Natural killer cell (primary cell): Measurements from ENCODE around the gene STEAP2. TPM values are rescaled to one million over a fixed set of nuclear protein-coding genes. Genes with fewer than 3 reads are reported as not detected.
"Not testable (repeated sequence)": the region's sequence is repeated elsewhere in the genome, so short reads cannot be mapped to it uniquely, and the experiment has no call there.

ENCODE experiments used
- ATAC-seq, 3 donors: fragments of 150-1000 bp in 2 of 3; fragments of 200-7000 bp in 1 of 3; cut with Tn5 transposase; 1 replicate in 1 of 3; 2 replicates in 2 of 3; pipeline ENCODE4 v1.10.0; 2021; ENCODE audit warnings: mild to moderate bottlenecking in 2 of 3, moderate library complexity in 2 of 3
- DNase-seq, 2 donors: peaks; one replicate each; pipeline versions ENCODE4 v3.0.0 to v3.0.0-alpha.2; 2013 to 2021; ENCODE audit warnings: mixed read lengths in 1 of 2
- H3K27ac ChIP-seq: one replicate; pipeline ENCODE4 v1.5.1; 2013; ENCODE audit warnings: mild to moderate bottlenecking, low read length
- H3K27me3 ChIP-seq: one replicate; pipeline ENCODE4 v1.6.1; 2013; ENCODE audit warnings: low read length; ENCODE audit not compliant: control insufficient read depth, insufficient read depth
- H3K36me3 ChIP-seq: one replicate; pipeline ENCODE4 v1.6.1; 2013; ENCODE audit warnings: low read length; ENCODE audit not compliant: control insufficient read depth, insufficient read depth
- H3K4me1 ChIP-seq: one replicate; pipeline ENCODE4 v1.6.1; 2013; ENCODE audit warnings: low read length; ENCODE audit not compliant: control insufficient read depth, insufficient read depth
- H3K4me3 ChIP-seq: one replicate; pipeline ENCODE4 v1.5.1; 2013; ENCODE audit warnings: low read length
- H3K9me3 ChIP-seq: one replicate; pipeline ENCODE4 v1.6.1; 2013; ENCODE audit warnings: low read length; ENCODE audit not compliant: control insufficient read depth, insufficient read depth
- H3K27ac Mint-ChIP-seq, 2 donors: one replicate each; pipeline ENCODE4 v1.8.0; 2022; ENCODE audit warnings: mild to moderate bottlenecking in 2 of 2, mixed read lengths in 2 of 2, moderate library complexity in 1 of 2
- H3K27me3 Mint-ChIP-seq, 2 donors: one replicate each; pipeline ENCODE4 v1.8.0; 2022; ENCODE audit warnings: low read depth in 2 of 2, mixed read lengths in 2 of 2
- H3K36me3 Mint-ChIP-seq: one replicate; pipeline ENCODE4 v1.8.0; 2022; ENCODE audit warnings: mixed read lengths
- H3K4me1 Mint-ChIP-seq, 2 donors: one replicate each; pipeline ENCODE4 v1.8.0; 2022; ENCODE audit warnings: mixed read lengths in 2 of 2
- H3K4me3 Mint-ChIP-seq: one replicate; pipeline ENCODE4 v1.8.0; 2022; ENCODE audit warnings: mild to moderate bottlenecking, moderate library complexity, mixed read lengths
- H3K9me3 Mint-ChIP-seq, 2 donors: one replicate each; pipeline ENCODE4 v1.8.0; 2022; ENCODE audit warnings: mixed read lengths in 2 of 2
- CTCF ChIP-seq: fragments of 200-600 bp; IDR thresholded peaks from one replicate; pipeline ENCODE4 v1.8.0; 2022; ENCODE audit warnings: antibody characterized with exemption
- WGBS: methylation state at CpG from one replicate; pipeline ENCODE4 v1.1.7; 2013; ENCODE audit warnings: missing lambda C conversion rate; ENCODE audit not compliant: insufficient coverage; 5-methylcytosine and 5-hydroxymethylcytosine counted together
- intact Hi-C: fragments of 100-400 bp; cut with micrococcal nuclease; formaldehyde crosslinking; loops from one replicate; pipeline ENCODE4 v1.14.2; 2022
- total RNA-seq, 4 donors: library from RNA; stranded (reverse); fragments of 120-200 nt in 1 of 4; gene quantifications; one replicate each; pipeline versions ENCODE4 v1.2.3 to v1.2.4, GENCODE V29; 2013 to 2022

The STEAP2 gene
- total RNA-seq, 3 donors from 2014 or later (not counting 1 experiment from before 2014, with no cell fraction given) = 0.05 to 0.16 TPM; not detected in 1

GRCh38 chr7:90178679-90179278 is 32.8 kb upstream of the STEAP2 start:
- Mint-ChIP-seq H3K9me3 (no peaks in the 10 kb centered on the region), H3K4me1 (peaks cover 9 to 10% of the 10 kb centered on the region in 2 donors), H3K27me3 (no peaks in the 10 kb centered on the region), H3K27ac (peak overlapping the region; percentile 15 to 79), H3K36me3 (no peaks in the 10 kb centered on the region), H3K4me3 (no peak overlapping the region)
- Histone ChIP-seq H3K4me1 (peaks cover 4% of the 10 kb centered on the region), H3K9me3 (no peaks in the 10 kb centered on the region), H3K27me3 (no peaks in the 10 kb centered on the region), H3K36me3 (no peaks in the 10 kb centered on the region), H3K27ac (no peak overlapping the region), H3K4me3 (no peak overlapping the region)
- no peak for TF ChIP-seq CTCF
- intact Hi-C loops = no loop called here
- peak; percentile 75 to 94 (median 90) for ATAC-seq
- peak in 1 of 2 donors; percentile 13 for DNase-seq
- 78% methylated on average over 6 of the region's 6 CpGs for WGBS

- no peaks in the 10 kb centered on the region for H3K36me3 Mint-ChIP-seq
- H3K4me3 Mint-ChIP-seq = no peak overlapping the region
- intact Hi-C loops = no loop called here
- H3K36me3 ChIP-seq = no peaks in the 10 kb centered on the region
- ATAC-seq (no peak), DNase-seq (no peak)
- no CpG with 5 or more reads among the region's 1 CpG for WGBS
- no peak overlapping the region for H3K4me3 ChIP-seq
- peaks cover 4% of the 10 kb centered on the region for H3K4me1 ChIP-seq
- no peak for TF ChIP-seq CTCF
- H3K9me3 Mint-ChIP-seq = no peaks in the 10 kb centered on the region
- H3K27me3 Mint-ChIP-seq = no peaks in the 10 kb centered on the region
- H3K4me1 Mint-ChIP-seq = peaks cover 9 to 10% of the 10 kb centered on the region in 2 donors
- no peak overlapping the region for H3K27ac Mint-ChIP-seq
- H3K27ac ChIP-seq = no peak overlapping the region
- no peaks in the 10 kb centered on the region for H3K9me3 ChIP-seq
- H3K27me3 ChIP-seq = no peaks in the 10 kb centered on the region
These were observed 31.4 kb upstream of the STEAP2 start for GRCh38 chr7:90180011-90180585.

- Mint-ChIP-seq H3K27ac (no peak overlapping the region), H3K9me3 (no peaks in the 10 kb centered on the region), H3K36me3 (no peaks in the 10 kb centered on the region), H3K4me1 (peaks cover 9 to 10% of the 10 kb centered on the region in 2 donors), H3K4me3 (no peak overlapping the region), H3K27me3 (no peaks in the 10 kb centered on the region)
- no peaks in the 10 kb centered on the region for H3K27me3 ChIP-seq
- no peaks in the 10 kb centered on the region for H3K9me3 ChIP-seq
- no peak for TF ChIP-seq CTCF
- intact Hi-C loops = no loop called here
- ATAC-seq (no peak), DNase-seq (no peak)
- no peak overlapping the region for H3K4me3 ChIP-seq
- H3K36me3 ChIP-seq = no peaks in the 10 kb centered on the region
- H3K27ac ChIP-seq = no peak overlapping the region
- peaks cover 4% of the 10 kb centered on the region for H3K4me1 ChIP-seq
These were observed 30.9 kb upstream of the STEAP2 start for GRCh38 chr7:90180649-90181048.

DNA sequence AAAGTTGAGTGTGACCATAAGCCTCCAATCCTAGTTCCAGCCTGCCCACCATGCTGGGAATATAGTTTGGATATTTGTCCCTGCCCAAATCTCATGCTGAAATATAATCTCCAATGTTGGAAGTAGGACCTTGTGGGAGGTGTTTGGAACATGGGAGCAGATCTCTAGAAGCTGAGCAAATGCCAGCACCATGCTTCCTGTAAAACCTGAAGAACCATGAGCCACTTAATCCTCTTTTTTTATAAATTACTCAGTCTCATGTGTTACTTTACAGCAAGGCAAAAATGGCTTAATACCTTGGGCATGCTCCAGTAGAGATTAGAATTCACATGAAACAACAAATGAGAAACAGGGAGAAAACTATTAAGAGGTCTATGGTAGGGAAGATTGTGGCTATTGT is 30.1 kb upstream of the STEAP2 start:
- ATAC-seq = no peak
- H3K4me1 Mint-ChIP-seq = peaks cover 9 to 10% of the 10 kb centered on the region in 2 donors

DNA sequence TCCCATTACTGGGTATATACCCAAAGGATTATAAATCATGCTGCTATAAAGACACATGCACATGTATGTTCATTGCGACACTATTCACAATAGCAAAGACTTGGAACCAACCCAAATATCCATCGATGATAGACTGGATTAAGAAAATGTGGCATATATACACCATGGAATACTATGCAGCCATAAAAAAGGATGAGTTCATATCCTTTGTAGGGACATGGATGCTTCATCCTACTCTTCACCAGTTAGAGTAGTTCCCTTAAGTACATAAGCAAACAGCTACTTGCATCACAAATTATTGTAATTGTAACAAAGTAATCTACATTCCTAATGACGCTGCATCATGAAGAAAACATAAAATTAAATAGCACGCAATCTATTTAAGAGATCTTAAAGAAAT is 25.2 kb upstream of the STEAP2 start:
- H3K27ac Mint-ChIP-seq, H3K9me3 Mint-ChIP-seq, intact Hi-C loops, H3K4me3 Mint-ChIP-seq, H3K9me3 ChIP-seq, H3K4me3 ChIP-seq, H3K27ac ChIP-seq, DNase-seq, H3K27me3 Mint-ChIP-seq, H3K4me1 Mint-ChIP-seq, H3K36me3 ChIP-seq, ATAC-seq, H3K36me3 Mint-ChIP-seq, H3K27me3 ChIP-seq, H3K4me1 ChIP-seq: not testable (repeated sequence)
- WGBS = no CpG with 5 or more reads among the region's 4 CpGs

More for the DNA sequence above, 30.1 kb upstream of the STEAP2 start:
- Mint-ChIP-seq H3K27me3 (no peaks in the 10 kb centered on the region), H3K4me3 (no peak overlapping the region), H3K36me3 (no peaks in the 10 kb centered on the region), H3K27ac (no peak overlapping the region), H3K9me3 (no peaks in the 10 kb centered on the region)
- H3K9me3 ChIP-seq = no peaks in the 10 kb centered on the region
- intact Hi-C loops = no loop called here
- H3K4me1 ChIP-seq = peaks cover 4% of the 10 kb centered on the region
- H3K27me3 ChIP-seq = no peaks in the 10 kb centered on the region
- H3K27ac ChIP-seq = no peak overlapping the region
- DNase-seq = no peak
- no peak for TF ChIP-seq CTCF
- no peak overlapping the region for H3K4me3 ChIP-seq
- H3K36me3 ChIP-seq = no peaks in the 10 kb centered on the region
